HL-60 (cell line): Measurements from ENCODE around the gene ANP32B.

ENCODE experiments used
- DNase-seq, 2 experiments: peaks; one replicate each; pipeline ENCODE4 v3.0.0-alpha.2; 2010 to 2020; ENCODE audit warnings: low read depth in 1 of 2, low spot score in 1 of 2
- H3K27ac ChIP-seq: fragments of 250-450 bp; sonication (Bioruptor Pico); replicated peaks from 2 replicates; pipeline ENCODE4 v1.5.1; 2020; ENCODE audit warnings: mild to moderate bottlenecking, moderate library complexity
- H3K27me3 ChIP-seq: fragments of 250-450 bp; sonication (Bioruptor Pico); 2 replicates; pipeline ENCODE4 v1.5.1; 2021; ENCODE audit warnings: mild to moderate bottlenecking, moderate library complexity; ENCODE audit not compliant: insufficient read depth, poor library complexity, severe bottlenecking
- H3K4me3 ChIP-seq: replicated peaks from 2 replicates; pipeline ENCODE4 v1.5.1; 2011; ENCODE audit warnings: mild to moderate bottlenecking, control low read depth, low read length; ENCODE audit not compliant: insufficient read depth
- CTCF ChIP-seq: IDR thresholded peaks from one replicate; pipeline ENCODE4 v1.5.1; 2011; ENCODE audit warnings: low read length, control low read depth, inconsistent platforms; ENCODE audit not compliant: insufficient read depth
- GABPA ChIP-seq: IDR thresholded peaks from 2 replicates; pipeline ENCODE4 v1.6.1; 2012; ENCODE audit warnings: low read depth
- POLR2AphosphoS5 ChIP-seq: IDR thresholded peaks from 2 replicates; pipeline ENCODE4 v1.6.1; 2012; ENCODE audit warnings: low read depth
- REST ChIP-seq: IDR thresholded peaks from 2 replicates; pipeline ENCODE4 v1.6.1; 2012; ENCODE audit warnings: low read depth; ENCODE audit not compliant: insufficient replicate concordance
- SPI1 ChIP-seq: IDR thresholded peaks from 2 replicates; pipeline ENCODE4 v1.6.1; 2012; ENCODE audit warnings: low read depth, mild to moderate bottlenecking, borderline replicate concordance

ANP32B gene

DNA sequence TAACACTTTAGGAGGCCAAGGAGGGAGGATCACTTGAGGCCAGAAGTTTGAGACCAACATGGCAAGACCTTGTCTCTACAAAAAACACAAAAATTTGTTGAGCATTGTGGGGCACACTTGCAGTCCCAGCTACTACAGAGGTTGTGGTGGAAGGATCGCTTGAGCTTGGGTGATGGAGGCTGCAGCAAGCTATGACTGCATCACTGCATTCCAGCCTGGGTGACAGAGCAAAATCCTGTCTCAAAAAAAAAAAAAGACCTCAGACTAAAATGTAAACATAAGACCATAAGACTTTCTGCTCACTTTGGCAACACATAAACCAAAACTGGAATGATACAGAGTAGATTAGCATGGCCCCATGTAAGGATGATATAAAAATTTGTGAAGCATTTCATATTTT lies 48.8 kb downstream of the ANP32B start:
- Histone ChIP-seq H3K4me3 (no peak overlapping the region), H3K27me3 (no peaks in the 10 kb centered on the region), H3K27ac (no peak overlapping the region)
- no peak for DNase-seq
- TF ChIP-seq POLR2AphosphoS5 (no peak), GABPA (no peak)

DNA sequence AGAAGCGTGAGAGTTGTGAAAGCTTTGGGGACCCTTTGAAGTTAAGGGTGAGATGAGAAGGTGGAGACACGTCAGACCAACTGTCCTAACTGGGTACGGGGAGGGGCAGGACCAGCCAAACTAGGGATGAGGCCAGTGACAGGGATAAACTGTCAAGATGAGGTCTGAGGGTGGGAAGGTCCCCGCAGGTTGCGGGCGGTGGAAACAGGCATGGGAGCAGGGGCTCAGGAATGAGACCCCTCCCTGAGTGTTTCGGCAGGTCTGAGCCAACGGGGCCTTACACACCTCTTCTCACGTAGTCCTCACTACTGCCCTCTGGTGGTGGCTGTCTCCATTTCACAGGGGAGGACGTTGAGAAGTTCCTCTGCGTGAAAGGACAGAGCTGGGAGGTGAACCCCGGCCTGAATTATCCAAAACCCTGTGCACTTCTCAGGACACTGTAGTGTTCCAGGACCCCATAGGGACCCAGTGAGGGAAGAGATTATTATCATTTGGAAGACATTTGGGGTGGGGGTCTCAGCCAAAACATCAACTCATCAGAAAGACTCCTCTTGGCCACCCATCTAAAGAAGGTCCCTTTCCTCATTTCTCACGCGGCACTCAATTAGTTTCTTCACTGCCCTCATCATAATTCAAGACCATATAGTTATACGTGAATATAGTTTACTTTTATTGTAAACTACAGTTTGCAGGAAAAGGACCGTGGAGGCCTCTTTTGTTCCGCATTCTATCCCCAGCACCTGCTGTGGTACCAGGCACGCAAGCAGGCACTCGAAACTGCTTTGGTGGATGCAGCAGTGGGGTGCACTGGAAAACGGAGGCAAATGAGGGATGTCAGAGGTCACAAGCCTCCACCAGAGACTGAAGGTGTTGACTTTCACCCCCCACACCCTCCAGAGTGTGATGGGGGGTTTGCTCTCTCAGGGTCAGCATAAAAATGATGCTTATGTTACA lies 51.7 kb downstream of the ANP32B start:
- Histone ChIP-seq H3K27me3 (no peaks in the 10 kb centered on the region), H3K27ac (no peak overlapping the region), H3K4me3 (no peak overlapping the region)
- peak in 1 of 2 experiments; percentile 87 for DNase-seq
- TF ChIP-seq GABPA (no peak), CTCF (peak; percentile 89), SPI1 (peak; percentile 27; the same call in 1 of the 2 replicates)

- H3K27me3 ChIP-seq = no peaks in the 10 kb centered on the region
- TF ChIP-seq CTCF (no peak), POLR2AphosphoS5 (peak; percentile 84), GABPA (0 out of 2 replicates have a peak, but pooled peaks have one; percentile 26), SPI1 (peak; percentile 39; the same call in 1 of the 2 replicates)
- peak overlapping the region; percentile 39 for H3K27ac ChIP-seq
- DNase-seq = peak in 1 of 2 experiments; percentile 86
- no peak overlapping the region for H3K4me3 ChIP-seq
Observed at GRCh38 chr9:98037357-98037756, 54.2 kb downstream of the ANP32B start.

GRCh38 chr9:98038958-98039357 lies 55.8 kb downstream of the ANP32B start:
- Histone ChIP-seq H3K27ac (no peak overlapping the region), H3K4me3 (no peak overlapping the region), H3K27me3 (no peaks in the 10 kb centered on the region)
- no peak for DNase-seq
- TF ChIP-seq REST = no peak
- no peak for TF ChIP-seq GABPA
- TF ChIP-seq CTCF = no peak
- TF ChIP-seq SPI1 = no peak
- TF ChIP-seq POLR2AphosphoS5 = no peak

- no peak for DNase-seq
- H3K27ac ChIP-seq = no peak overlapping the region
- TF ChIP-seq REST = no peak
- TF ChIP-seq CTCF = no peak
- TF ChIP-seq POLR2AphosphoS5 = no peak
- no peak for TF ChIP-seq GABPA
- TF ChIP-seq SPI1 = no peak
- H3K27me3 ChIP-seq = no peaks in the 10 kb centered on the region
- no peak overlapping the region for H3K4me3 ChIP-seq
Observed at GRCh38 chr9:98039607-98040017, 56.5 kb downstream of the ANP32B start.
